UCSD-AML1 (cell line): ENCODE results near the gene ZBTB45.
"Not testable (repeated sequence)": the region's sequence is repeated elsewhere in the genome, so short reads cannot be mapped to it uniquely, and the experiment has no call there.

Source experiments
- DNase-seq: peaks from one replicate; lab custom pipeline; 2025; ENCODE audit not compliant: unreplicated experiment; lab: John Stamatoyannopoulos, UW

The ZBTB45 gene

GRCh38 chr19:58539169-58539559 is 19.6 kb upstream of the ZBTB45 start:
- DNase-seq: not testable (repeated sequence)

GRCh38 chr19:58538257-58539168 is 18.9 kb upstream of the ZBTB45 start:
- no peak for DNase-seq

- no peak for DNase-seq
Measured at GRCh38 chr19:58536852-58537798, 17.5 kb upstream of the ZBTB45 start.

DNA sequence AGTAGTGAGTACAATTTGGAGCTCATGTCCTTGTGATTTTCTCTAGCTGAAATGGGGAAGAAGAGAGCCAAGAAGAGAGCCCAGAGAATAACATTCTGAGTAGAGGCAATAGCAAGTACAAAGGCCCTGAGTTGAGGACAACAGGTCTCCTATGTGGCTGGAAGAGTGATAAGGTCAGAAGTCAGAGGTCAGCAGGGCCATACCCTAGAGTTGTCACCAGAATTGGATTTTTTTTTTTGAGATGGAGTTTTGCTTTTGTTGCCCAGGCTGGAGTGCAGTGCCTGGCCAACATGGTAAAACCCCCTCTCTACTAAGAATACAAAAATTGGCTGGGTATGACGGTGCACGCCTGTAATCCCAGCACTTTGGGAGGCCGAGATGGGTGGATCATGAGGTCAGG is 16.2 kb upstream of the ZBTB45 start:
- DNase-seq: no peak

GRCh38 chr19:58531034-58531840 is 11.6 kb upstream of the ZBTB45 start:
- DNase-seq: no peak

DNA sequence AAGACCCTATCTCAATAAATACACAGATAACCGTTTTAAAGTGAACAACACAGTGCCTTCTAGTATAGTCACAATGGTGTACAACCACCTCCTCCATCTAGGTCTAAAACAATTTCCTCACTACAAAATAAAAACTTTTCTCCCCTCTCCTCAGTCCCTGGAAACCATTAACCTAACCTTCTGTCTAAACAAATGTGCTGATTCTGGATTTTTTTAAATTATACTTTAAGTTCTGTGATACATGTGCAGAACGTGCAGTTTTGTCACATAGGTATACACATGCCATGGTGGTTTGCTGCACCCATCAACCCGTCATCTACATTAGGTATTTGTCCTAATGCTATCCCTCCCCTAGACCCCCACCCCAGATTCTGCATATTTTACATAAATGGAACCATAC is 9.8 kb upstream of the ZBTB45 start:
- no peak for DNase-seq

GRCh38 chr19:58522709-58523108 is 3.1 kb upstream of the ZBTB45 start:
- no peak for DNase-seq

DNA sequence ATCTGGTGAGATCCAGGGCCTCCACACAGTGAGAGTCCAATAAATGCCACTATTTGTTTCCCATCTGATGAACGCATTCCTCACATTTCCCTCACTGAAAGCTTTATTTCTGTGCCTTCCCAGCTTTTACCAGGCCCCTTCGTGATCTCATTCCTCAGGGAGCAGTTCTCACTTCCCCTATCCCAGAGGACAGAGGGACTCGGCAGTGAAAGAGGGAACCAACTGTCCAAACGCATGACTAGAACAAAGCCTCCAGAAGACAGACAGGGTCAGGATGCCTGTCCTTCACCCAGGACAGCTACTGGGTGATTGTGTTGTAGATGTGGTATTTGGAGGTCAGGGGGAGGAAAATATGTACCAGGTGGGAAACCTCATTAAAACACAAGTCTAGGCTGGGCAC is 2.0 kb upstream of the ZBTB45 start:
- no peak for DNase-seq

DNA sequence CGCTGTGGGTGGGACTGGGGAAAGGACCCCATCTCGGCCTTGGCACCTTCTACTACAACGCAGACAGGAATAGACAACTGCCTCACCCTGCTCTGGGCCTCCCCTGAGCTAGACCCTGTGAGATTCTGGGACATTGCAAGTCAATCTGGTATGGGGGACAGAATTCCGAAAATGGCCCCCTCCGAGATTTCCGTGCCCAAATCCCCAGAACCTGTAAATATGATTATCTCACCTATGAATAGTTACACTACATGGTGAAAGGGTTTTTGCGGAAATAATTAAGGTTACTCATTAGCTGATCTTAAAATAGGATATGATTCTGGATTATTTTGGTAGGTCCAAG is 618 bp upstream of the ZBTB45 start:
- no peak for DNase-seq

GRCh38 chr19:58519087-58519354 is 589 bp downstream of the ZBTB45 start:
- peak; percentile 79 for DNase-seq

DNA sequence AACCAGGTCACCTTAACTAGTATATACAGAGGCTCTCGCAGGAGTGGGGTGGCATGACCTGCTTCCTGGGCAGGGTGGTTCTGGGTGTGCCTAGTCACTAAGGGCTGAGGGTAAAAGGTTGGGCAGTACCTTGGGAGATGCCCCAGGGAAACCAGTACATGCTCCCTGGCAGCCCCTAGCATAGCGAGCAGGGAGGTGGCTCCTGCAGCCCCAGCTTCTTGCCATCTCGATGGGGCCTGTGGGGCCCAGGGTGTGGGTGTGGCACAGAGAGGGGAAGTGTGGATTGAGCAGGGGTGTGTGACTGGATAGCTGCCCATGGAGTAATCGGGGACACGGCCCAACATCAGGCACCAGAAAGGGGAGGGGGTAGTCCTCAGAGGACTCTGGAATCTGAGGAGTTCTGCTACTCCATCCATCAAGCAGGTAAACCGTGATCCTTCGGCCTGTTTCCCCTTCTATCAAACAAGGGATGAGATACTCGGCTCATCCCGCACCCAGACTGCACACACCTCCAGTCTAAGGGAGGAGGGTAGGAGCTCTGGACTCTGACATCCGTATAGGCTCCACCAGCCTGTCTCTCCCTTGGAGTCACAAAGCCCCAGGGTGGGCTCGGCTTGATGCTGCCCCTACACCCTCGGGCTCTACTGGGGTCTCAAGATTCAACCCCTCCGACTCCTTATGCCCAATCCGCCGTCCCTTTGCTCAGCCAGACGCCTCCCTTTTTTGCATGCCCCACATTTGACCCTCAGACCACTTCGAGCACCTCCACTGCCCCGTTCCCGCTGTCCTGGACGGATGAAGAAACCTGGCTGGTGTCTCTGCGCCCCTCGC is 1.1 kb downstream of the ZBTB45 start:
- no peak for DNase-seq

DNA sequence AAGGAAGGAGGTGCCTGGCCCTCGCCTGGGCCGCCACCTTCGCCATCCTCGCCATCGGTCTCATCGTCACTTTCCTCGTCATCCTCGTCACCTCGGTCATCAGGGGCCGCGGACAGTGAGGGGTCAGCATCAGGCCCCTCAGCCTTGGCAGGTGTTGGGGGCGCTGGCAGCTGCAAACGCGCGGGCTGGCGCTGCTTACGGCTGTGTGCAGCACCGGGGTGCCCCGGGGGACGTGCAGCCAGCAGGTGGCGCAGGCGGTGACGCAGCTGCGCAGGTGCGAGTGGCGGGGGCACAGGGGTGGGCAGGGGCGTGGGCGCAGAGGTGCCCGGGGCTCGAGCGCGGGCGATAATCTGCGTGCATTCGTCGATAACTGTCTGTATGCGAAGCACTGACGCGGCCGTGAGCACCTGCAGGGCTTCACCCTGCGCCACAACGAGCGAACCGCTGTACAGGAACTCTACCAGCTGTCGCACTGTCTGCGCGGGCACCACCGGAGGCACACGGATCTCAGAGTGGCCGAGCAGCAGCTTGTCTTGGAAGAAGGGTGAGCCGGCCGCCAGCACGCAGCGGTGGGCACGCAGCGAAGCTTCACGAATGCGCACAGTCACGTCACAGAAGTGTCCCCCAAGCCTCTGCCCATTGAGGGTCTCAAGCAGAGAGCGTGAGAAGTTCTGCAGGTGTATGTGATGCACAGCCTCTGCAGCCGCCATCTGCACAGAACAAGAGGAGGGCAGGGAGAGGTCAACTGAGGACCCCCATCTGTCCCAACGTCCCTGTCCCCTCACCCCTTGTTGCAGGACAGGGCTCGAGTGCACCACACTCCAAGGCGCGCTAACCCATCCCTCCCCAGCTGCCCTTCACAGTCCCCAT is 2.4 kb downstream of the ZBTB45 start:
- no peak for DNase-seq

GRCh38 chr19:58516246-58516836 is 3.3 kb downstream of the ZBTB45 start:
- no peak for DNase-seq

DNA sequence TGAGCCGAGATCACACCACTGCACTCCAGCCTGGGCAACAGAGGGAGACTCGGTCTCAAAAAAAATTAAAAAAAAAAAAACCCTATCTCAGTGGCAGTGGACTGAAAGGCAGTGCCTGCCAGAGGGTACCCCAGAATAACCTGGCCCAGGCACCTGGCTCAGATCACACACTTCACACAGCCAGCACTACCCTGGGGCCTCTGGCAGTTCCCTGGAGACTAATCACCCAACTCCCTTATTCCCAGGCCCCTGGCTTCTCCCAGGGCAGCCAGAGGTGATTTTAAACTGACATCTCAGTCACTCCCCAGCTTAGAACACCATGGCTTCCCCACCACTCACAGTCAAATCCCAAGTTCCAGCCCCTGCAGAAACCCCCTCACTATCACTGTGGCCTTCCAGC is 4.4 kb downstream of the ZBTB45 start:
- DNase-seq: no peak

DNA sequence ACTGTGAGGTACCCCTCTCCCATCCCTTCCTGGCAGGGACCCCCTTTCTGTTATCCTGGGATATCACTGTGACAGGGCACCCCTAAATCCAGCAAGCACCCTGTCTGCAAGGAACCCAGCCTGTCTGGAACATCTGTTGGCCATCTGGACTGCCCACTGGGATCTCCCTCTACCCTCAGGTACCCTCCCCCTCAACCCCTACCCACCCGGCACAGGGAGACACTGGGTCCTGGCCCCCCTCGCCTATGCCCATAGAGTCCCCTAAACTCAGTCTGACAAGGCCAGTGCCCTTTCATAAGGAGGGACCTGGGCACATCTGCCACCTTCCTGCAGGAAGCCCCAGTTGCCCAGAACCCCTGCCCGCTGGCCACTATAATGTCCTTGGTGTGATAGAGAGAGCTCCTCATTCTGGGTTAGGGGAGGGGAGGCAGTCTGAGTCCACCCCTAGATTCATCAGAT is 5.0 kb downstream of the ZBTB45 start:
- no peak for DNase-seq

- DNase-seq: peak; percentile 87
Measured at GRCh38 chr19:58513694-58514563, 5.7 kb downstream of the ZBTB45 start.

DNA sequence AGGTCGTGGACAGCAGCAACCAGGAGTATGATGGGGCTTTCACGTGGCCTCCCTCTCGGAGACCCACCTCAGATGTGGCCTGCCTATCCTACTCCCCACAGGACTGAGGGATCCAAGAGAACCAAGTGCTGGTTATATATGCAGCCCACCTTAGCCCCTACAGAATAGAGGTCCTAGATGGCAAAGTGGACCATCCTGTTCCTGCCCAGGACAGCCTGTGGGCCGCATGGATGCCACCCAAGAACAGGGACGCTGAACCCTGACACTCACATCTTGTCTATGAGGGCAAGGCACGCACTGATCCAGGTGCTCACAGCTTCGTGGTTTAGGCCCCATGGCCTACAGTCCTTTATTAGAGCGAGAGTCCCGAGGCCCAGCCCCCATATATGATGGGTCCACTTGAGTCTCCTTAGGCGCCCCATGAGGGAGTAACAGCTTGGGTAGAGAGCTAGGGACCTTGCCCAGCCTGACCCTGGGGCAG is 6.4 kb downstream of the ZBTB45 start:
- no peak for DNase-seq
